ENCODE data around the gene BAIAP3. TPM values are rescaled to one million over a fixed set of nuclear protein-coding genes. Genes with fewer than 3 reads are reported as not detected.

BAIAP3 gene
- polyA plus RNA-seq, 1 donor from 2014 or later = 26.0 TPM

DNA sequence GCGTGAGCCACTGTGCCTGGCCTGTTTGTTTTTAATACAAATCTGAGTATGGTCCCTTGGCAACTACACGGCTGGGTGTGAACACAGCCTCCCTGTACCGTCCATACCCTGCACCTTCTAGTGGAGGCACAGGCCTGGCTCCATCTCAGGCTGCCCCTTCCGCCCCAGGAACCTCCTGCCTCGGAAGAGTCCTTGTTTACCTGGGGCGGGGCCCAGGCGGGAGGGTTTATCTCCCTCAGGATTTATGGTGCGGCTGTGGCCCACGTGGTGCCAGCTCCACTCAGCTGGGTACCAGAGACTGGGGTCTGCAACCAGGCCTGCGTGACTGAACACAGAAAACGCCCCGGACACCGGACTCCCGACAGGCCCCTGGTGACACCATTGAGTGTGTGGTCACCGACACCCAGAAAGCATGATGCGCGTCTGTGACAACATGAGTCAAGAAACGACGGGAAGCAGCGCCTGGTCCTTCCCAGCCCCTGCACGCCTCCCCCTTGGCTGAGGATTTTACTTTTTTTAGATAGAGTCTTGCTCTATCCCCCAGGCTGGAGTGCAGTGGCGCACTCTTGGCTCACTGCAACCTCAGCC lies 62.1 kb downstream of the BAIAP3 start:
- no peak overlapping the region for H3K27ac Mint-ChIP-seq
- no peaks in the 10 kb centered on the region for H3K9me3 Mint-ChIP-seq
- H3K4me1 Mint-ChIP-seq = no peaks in the 10 kb centered on the region
- H3K36me3 Mint-ChIP-seq = no peaks in the 10 kb centered on the region
- H3K27me3 Mint-ChIP-seq = no peaks in the 10 kb centered on the region
- H3K4me3 Mint-ChIP-seq = no peak overlapping the region

DNA sequence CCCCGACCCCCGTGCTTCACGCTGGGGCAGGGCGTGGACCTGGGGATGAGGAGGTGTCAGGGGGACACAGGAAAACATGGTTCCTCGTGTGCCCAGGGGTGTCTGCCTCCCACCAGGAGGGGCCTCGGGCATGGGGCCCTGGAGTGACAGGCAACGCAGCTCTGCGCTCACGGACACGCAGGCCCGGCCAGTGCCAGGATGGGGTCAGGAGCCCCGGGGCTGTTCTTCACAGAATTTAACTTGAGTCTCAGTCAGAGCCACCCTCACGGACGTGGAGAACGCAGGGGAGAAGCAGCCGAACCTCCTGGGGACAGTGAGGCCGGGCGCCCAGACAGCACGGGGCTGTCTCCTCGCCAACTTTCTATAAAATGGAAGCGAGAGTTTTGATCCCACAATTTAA lies 64.3 kb downstream of the BAIAP3 start:
- H3K27ac Mint-ChIP-seq = no peak overlapping the region
- no peaks in the 10 kb centered on the region for H3K36me3 Mint-ChIP-seq
- H3K4me3 Mint-ChIP-seq = no peak overlapping the region
- no peaks in the 10 kb centered on the region for H3K9me3 Mint-ChIP-seq
- H3K4me1 Mint-ChIP-seq = peaks cover 0 to 2% (median 0%) of the 10 kb centered on the region in 3 donors
- H3K27me3 Mint-ChIP-seq = no peaks in the 10 kb centered on the region

DNA sequence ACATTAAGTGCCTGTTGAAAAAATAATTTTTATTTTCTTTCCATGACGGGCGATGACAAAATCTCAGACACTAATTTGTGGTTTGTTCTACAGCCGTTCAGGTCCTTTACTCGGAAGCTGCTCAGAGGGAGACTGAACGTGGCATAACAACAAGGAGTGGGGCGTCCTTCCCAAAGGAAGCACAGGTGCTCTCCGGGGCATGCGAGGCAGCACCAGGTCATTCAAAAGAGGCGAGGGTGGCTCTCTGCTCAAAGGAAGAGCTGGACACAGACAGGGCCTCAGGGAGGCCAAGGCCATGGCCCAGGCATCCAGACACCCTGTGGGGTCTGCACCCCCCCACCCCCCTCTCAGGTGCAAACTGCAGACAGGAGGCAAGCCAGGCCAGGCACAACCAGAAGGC lies 64.9 kb downstream of the BAIAP3 start:
- H3K27ac Mint-ChIP-seq = no peak overlapping the region
- peaks cover 0 to 2% (median under 1%) of the 10 kb centered on the region in 3 donors for H3K4me1 Mint-ChIP-seq
- H3K4me3 Mint-ChIP-seq = no peak overlapping the region
- H3K36me3 Mint-ChIP-seq = no peaks in the 10 kb centered on the region
- H3K9me3 Mint-ChIP-seq = no peaks in the 10 kb centered on the region
- H3K27me3 Mint-ChIP-seq = no peaks in the 10 kb centered on the region

Other genes starting within 250 kb of the BAIAP3 start
- gene C1QTNF8, start 237.4 kb upstream of the BAIAP3 start, polyA plus RNA-seq = not detected
- gene CACNA1H, start 180.5 kb upstream of the BAIAP3 start, polyA plus RNA-seq = not detected
- not detected for gene TPSG1, start 108.4 kb upstream of the BAIAP3 start, polyA plus RNA-seq
- gene TPSB2, start 103.5 kb upstream of the BAIAP3 start, polyA plus RNA-seq = not detected
- gene TPSAB1, start 92.9 kb upstream of the BAIAP3 start, polyA plus RNA-seq = not detected
- gene TPSD1, start 77.6 kb upstream of the BAIAP3 start, polyA plus RNA-seq = not detected
- gene UBE2I, start 24.0 kb upstream of the BAIAP3 start, polyA plus RNA-seq = 165 TPM
- 116 TPM for gene TSR3, start 18.2 kb downstream of the BAIAP3 start, polyA plus RNA-seq
- 55.9 TPM for gene GNPTG, start 18.3 kb downstream of the BAIAP3 start, polyA plus RNA-seq
- 9.2 TPM for gene UNKL, start 81.1 kb downstream of the BAIAP3 start, polyA plus RNA-seq
- 37.0 TPM for gene UQCC4, start 87.1 kb downstream of the BAIAP3 start, polyA plus RNA-seq
- gene PERCC1, start 97.4 kb downstream of the BAIAP3 start, polyA plus RNA-seq = not detected
- gene CCDC154, start 110.9 kb downstream of the BAIAP3 start, polyA plus RNA-seq = 1.5 TPM
- 102 TPM for gene CLCN7, start 141.4 kb downstream of the BAIAP3 start, polyA plus RNA-seq
- not detected for gene PTX4, start 155.3 kb downstream of the BAIAP3 start, polyA plus RNA-seq
- 37.4 TPM for gene TELO2, start 159.7 kb downstream of the BAIAP3 start, polyA plus RNA-seq
- 2.9 TPM for gene TMEM204, start 200.0 kb downstream of the BAIAP3 start, polyA plus RNA-seq